Loucy (cell line): ENCODE results near the gene PSMD12.

ENCODE experiments used
- EZH2phosphoT487 ChIP-seq: fragments of 200-600 bp; IDR thresholded peaks from 2 replicates; pipeline ENCODE4 v1.6.1; 2018; ENCODE audit warnings: antibody characterized with exemption, mild to moderate bottlenecking, moderate library complexity, borderline replicate concordance
- TF ChIP-seq, protein P1 (sequence below): fragments of 200-600 bp; sonication (generic); conservative IDR thresholded peaks from 2 replicates; pipeline ENCODE4 v1.5.1; 2014; ENCODE audit warnings: mild to moderate bottlenecking, antibody characterized with exemption, low read length

DNA sequence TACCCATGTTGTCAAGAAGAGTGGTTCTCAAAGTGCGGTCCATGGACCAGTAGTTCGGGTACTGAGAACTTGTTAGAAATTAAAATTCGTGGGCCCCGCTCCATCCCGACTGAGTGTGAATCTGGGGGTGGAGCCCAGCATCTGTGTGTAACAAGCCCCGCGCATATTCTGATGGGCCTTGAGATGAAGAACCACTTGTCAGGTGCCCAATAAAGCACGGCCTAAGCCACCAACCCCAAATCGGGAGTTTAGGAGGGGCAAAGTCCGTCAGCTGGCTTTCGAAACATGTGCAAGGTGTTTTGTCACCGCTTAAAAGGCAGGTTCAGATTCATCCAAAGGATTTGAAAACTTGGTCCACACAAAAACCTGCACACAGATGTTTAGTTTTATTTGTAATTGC is 29.5 kb downstream of the PSMD12 start:
- TF ChIP-seq, protein P1, sequence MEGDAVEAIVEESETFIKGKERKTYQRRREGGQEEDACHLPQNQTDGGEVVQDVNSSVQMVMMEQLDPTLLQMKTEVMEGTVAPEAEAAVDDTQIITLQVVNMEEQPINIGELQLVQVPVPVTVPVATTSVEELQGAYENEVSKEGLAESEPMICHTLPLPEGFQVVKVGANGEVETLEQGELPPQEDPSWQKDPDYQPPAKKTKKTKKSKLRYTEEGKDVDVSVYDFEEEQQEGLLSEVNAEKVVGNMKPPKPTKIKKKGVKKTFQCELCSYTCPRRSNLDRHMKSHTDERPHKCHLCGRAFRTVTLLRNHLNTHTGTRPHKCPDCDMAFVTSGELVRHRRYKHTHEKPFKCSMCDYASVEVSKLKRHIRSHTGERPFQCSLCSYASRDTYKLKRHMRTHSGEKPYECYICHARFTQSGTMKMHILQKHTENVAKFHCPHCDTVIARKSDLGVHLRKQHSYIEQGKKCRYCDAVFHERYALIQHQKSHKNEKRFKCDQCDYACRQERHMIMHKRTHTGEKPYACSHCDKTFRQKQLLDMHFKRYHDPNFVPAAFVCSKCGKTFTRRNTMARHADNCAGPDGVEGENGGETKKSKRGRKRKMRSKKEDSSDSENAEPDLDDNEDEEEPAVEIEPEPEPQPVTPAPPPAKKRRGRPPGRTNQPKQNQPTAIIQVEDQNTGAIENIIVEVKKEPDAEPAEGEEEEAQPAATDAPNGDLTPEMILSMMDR = no peak
- no peak for TF ChIP-seq EZH2phosphoT487
